Adrenal gland (tissue), 12 donors: ENCODE results near the gene DUS1L. TPM values are rescaled to one million over a fixed set of nuclear protein-coding genes. Genes with fewer than 3 reads are reported as not detected.

Source experiments
- DNase-seq, 7 donors: peaks; one replicate each; pipeline ENCODE4 v3.0.0-alpha.2; 2019 to 2020
- H3K27ac ChIP-seq, 5 donors: fragments of 200-600 bp; sonication (generic) in 4 of 5; 1 replicate in 3 of 5; 2 replicates in 2 of 5; pipeline versions ENCODE4 v1.5.1 to v1.8.0; 2016 to 2020; ENCODE audit warnings: mild to moderate bottlenecking in 1 of 5
- H3K27me3 ChIP-seq: fragments of 200-600 bp; 2 replicates; pipeline ENCODE4 v1.8.0; 2021
- H3K36me3 ChIP-seq, 2 donors: fragments of 200-600 bp; replicated peaks in 1 of 2; 1 replicate in 1 of 2; 2 replicates in 1 of 2; pipeline versions ENCODE4 v1.5.1 to v1.8.0; 2018 to 2022
- H3K4me1 ChIP-seq, 2 donors: fragments of 200-600 bp; replicated peaks in 1 of 2; 1 replicate in 1 of 2; 2 replicates in 1 of 2; pipeline versions ENCODE4 v1.5.1 to v1.8.0; 2018 to 2021
- H3K4me3 ChIP-seq, 4 donors: fragments of 200-600 bp; sonication (generic) in 3 of 4; one replicate each; pipeline ENCODE4 v1.5.1; 2016 to 2018
- H3K9me3 ChIP-seq, 3 donors: fragments of 200-600 bp; sonication (generic) in 1 of 3; replicated peaks in 1 of 3; 1 replicate in 2 of 3; 2 replicates in 1 of 3; pipeline versions ENCODE4 v1.5.1 to v1.8.0; 2016 to 2021
- CTCF ChIP-seq, 6 experiments: fragments of 450-650 bp in 4 of 6; fragments of 200-600 bp in 2 of 6; sonication (generic) in 1 of 6; IDR thresholded peaks; 1 replicate in 5 of 6; 2 replicates in 1 of 6; pipeline versions ENCODE4 v1.5.1 to v1.8.0; 2016 to 2021; ENCODE audit warnings: antibody characterized with exemption in 6 of 6, mild to moderate bottlenecking in 2 of 6, moderate library complexity in 1 of 6
- POLR2A ChIP-seq, 2 donors: fragments of 450-650 bp; IDR thresholded peaks; one replicate each; pipeline ENCODE4 v1.6.1; 2017; ENCODE audit warnings: antibody characterized with exemption in 2 of 2, mild to moderate bottlenecking in 2 of 2, moderate library complexity in 1 of 2
- WGBS, 4 donors: extraction: QIAGEN DNeasy Blood & Tissue Kit in 2 of 4; methylation state at CpG; one replicate each; pipeline versions ENCODE4 v1.1.5 to v1.1.7; 2013 to 2017; 5-methylcytosine and 5-hydroxymethylcytosine counted together
- intact Hi-C, 2 donors: fragments of 100-400 bp; cut with DNase I; formaldehyde crosslinking; loops; one replicate each; pipeline versions ENCODE4 v1.14.1 to v1.15.0; 2022 to 2023
- polyA plus RNA-seq, 3 donors: library from polyadenylated mRNA; stranded (reverse); fragments of 200-250 nt in 2 of 3; fragments of 350-450 nt in 1 of 3; fragmentation: Illumina TruSeq in 1 of 3; extraction: RNeasy Lipid Tissue Mini Kit (QIAGEN cat#74804) in 1 of 3; gene quantifications; one replicate each; pipeline ENCODE4 v1.2.3, GENCODE V29; 2013 to 2014
- total RNA-seq, 9 donors: library from RNA; depleted of rRNA in 4 of 9; stranded (reverse); fragments of >200 nt in 4 of 9; fragments of 120-200 nt in 1 of 9; fragmentation: NEBNext Ultra II Directional in 1 of 9; extraction: Animal tissue kit (Norgen Biotek cat#: 25700) in 1 of 9; gene quantifications; one replicate each; pipeline versions ENCODE4 v1.1.0 to v1.2.4, GENCODE V29; 2013 to 2023
- donor health status: healthy with polysubstance abuse.
- donor health status: Bipolar disorder and iron deficiency.
- donor health status: DM: yes; HTN: yes; CAD: no.
- donor health status: DM: no; HTN: no; CAD: no.
- donor health status: DM: no; HTN: no; CAD: no.
- donor health status: DM: yes; HTN: yes; CAD: no.

DUS1L gene
- total and polyA plus RNA-seq, 12 donors: 38.5 to 397 (median 75.7) TPM

DNA sequence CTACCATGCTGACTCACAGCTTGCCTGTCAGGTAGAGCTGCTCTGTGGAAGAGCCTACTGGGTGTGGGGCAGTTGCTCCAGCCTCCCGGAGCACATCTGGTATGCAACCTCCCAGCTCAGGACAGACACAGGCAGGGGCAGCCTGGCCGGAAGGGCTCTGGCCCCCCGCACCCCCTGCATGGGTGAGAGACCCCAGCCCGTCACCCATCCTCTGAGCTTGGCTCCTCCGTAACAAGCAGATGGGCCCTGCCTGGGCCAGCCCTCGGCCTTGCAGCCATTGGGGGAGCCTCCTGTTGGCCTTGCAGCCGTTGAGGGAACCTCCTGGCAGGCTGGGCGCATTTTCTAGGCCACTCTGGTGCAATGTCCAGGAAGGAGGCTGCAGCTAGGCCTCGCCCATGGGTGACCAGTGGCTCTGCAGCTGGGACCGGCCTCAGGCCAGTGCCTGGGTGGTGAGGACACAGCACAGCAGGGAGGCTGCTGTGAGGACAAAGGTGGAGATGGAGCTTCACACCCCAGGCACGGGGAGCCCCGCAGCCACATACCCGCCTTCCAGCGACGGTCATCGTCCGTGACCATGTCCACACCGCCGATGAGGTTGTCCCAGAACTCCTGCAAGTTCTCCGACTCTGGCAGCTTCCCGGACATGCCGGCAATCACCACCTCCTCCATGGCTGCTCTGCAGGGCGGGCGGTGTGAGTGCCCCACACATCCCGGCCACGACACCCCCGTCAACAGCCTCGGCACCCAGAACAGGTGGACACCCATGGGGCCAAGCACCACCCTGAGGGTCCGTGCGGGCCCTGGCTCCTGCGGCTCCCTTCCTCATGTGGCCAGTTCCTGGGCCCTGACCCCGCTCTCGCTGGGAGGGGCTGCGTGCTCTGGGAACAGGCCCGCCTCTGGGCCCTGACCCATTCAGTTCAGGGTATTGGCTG is 30.4 kb upstream of the DUS1L start:
- intact Hi-C loops: loop anchor here in 1 of 2 donors (5.0 kb wide), 1 partner anchor 56 kb away; no protein-coding TSS in a partner anchor
- DNase-seq: peak in 4 of 7 donors; percentile 10 to 59 (median 30)
- Histone ChIP-seq H3K9me3 (no peaks in the 10 kb centered on the region), H3K4me3 (peak overlapping the region in 1 of 4 donors; percentile 86), H3K36me3 (peaks cover 0 to 47% of the 10 kb centered on the region in 2 donors), H3K27ac (no peak overlapping the region), H3K27me3 (no peaks in the 10 kb centered on the region), H3K4me1 (peaks cover 21 to 28% of the 10 kb centered on the region in 2 donors)
- no peak for TF ChIP-seq CTCF (IDR thresholded peaks at IDR 0.05)
- no peak for TF ChIP-seq POLR2A (IDR thresholded peaks at IDR 0.05)
- 89 to 97% (median 93%) methylated on average over 6 to 35 of the region's 35 CpGs for WGBS, 4 donors

GRCh38 chr17:82094931-82095776 is 29.6 kb upstream of the DUS1L start:
- intact Hi-C loops: loop anchor here in 1 of 2 donors (5.0 kb wide), 1 partner anchor 57 kb away; no protein-coding TSS in a partner anchor
- 89 to 93% (median 91%) methylated on average over 19 to 37 of the region's 37 CpGs for WGBS, 4 donors
- no peaks in the 10 kb centered on the region for H3K27me3 ChIP-seq
- H3K27ac ChIP-seq: no peak overlapping the region
- DNase-seq: peak in 2 of 7 donors; percentile 7 to 16
- no peaks in the 10 kb centered on the region for H3K9me3 ChIP-seq
- H3K36me3 ChIP-seq: peaks cover 0 to 56% of the 10 kb centered on the region in 2 donors
- peaks cover 21 to 25% of the 10 kb centered on the region in 2 donors for H3K4me1 ChIP-seq
- H3K4me3 ChIP-seq: no peak overlapping the region
- TF ChIP-seq POLR2A (IDR thresholded peaks at IDR 0.05) (no peak), CTCF (IDR thresholded peaks at IDR 0.05) (no peak)

- Histone ChIP-seq H3K4me3 (no peak overlapping the region), H3K36me3 (peaks cover 0 to 76% of the 10 kb centered on the region in 2 donors), H3K4me1 (peaks cover 12 to 14% of the 10 kb centered on the region in 2 donors), H3K9me3 (no peaks in the 10 kb centered on the region), H3K27ac (no peak overlapping the region), H3K27me3 (no peaks in the 10 kb centered on the region)
- no peak for TF ChIP-seq CTCF (IDR thresholded peaks at IDR 0.05)
- no peak for TF ChIP-seq POLR2A (IDR thresholded peaks at IDR 0.05)
- peak in 2 of 7 donors; percentile 7 to 14 for DNase-seq
- WGBS, 4 donors: 89 to 94% (median 92%) methylated on average over 13 to 40 of the region's 40 CpGs
- intact Hi-C loops: no loop called here
These were observed 27.6 kb upstream of the DUS1L start for GRCh38 chr17:82092995-82093751.
